ELR (cell line): ENCODE results near the gene TSPAN13.

Experiments used
- DNase-seq: peaks from one replicate; pipeline ENCODE4 v3.0.0-alpha.2; 2015; ENCODE audit warnings: low read depth

The TSPAN13 gene

GRCh38 chr7:16813232-16813616, 59.7 kb downstream of the TSPAN13 start:
- DNase-seq: no peak

GRCh38 chr7:16815001-16815400, 61.4 kb downstream of the TSPAN13 start:
- DNase-seq: no peak

- DNase-seq: no peak
These were observed 63.3 kb downstream of the TSPAN13 start for GRCh38 chr7:16816824-16817223.

- DNase-seq: peak; percentile 62
These were observed 64.0 kb downstream of the TSPAN13 start for GRCh38 chr7:16817536-16817935.

GRCh38 chr7:16818732-16819131, 65.2 kb downstream of the TSPAN13 start:
- no peak for DNase-seq

- no peak for DNase-seq
These were observed 68.5 kb downstream of the TSPAN13 start for GRCh38 chr7:16822029-16822428.

- DNase-seq: peak; percentile 20
These were observed 72.5 kb downstream of the TSPAN13 start for GRCh38 chr7:16826060-16826459.

- DNase-seq: no peak
These were observed 79.8 kb downstream of the TSPAN13 start for GRCh38 chr7:16833373-16833772.
